ENCODE measurements around the gene ITK. TPM values are rescaled to one million over a fixed set of nuclear protein-coding genes. Genes with fewer than 3 reads are reported as not detected.

ITK gene
- total and polyA plus RNA-seq, 2 donors (not counting 3 experiments of a cell fraction or from before 2014, with no cell fraction given) = not detected

DNA sequence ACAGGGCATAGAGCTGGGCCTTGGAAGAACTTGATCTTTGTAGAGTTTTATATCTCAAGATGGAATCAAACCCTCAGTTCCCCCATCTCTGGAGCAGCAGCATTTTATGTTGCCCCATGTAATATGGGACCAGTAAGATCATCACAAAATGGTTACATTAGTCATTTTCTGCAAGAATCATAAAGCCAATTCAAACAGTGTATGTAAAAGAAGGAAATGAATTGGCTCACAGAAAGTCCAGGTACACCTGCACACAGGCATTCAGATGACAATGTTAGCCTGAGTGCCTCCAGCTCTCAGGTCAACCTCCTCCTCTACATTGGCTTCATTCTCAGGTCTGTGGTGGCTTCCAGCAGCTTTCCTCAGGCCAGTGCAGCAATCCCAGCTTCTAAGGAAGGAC lies 120.4 kb downstream of the ITK start:
- Histone ChIP-seq H3K9ac (replicated peaks; ENCODE audit: extremely low read depth, insufficient read depth, low read length) (no peak overlapping the region), H3K27ac (ENCODE audit: insufficient read depth, low read depth, low read length) (no peak overlapping the region), H3K27me3 (ENCODE audit: control insufficient read depth in 2 of 2, insufficient read depth in 2 of 2, low read length in 2 of 2) (no peaks in the 10 kb centered on the region), H3K9me3 (replicated peaks; ENCODE audit: control insufficient read depth, insufficient read depth, low read length) (no peaks in the 10 kb centered on the region), H3K4me2 (ENCODE audit: insufficient read depth, low read length) (no peak overlapping the region), H3K9me1 (replicated peaks; ENCODE audit: control insufficient read depth, extremely low read depth, insufficient read depth, low read length) (no peaks in the 10 kb centered on the region), H3K4me3 (replicated peaks in 1 of 3; ENCODE audit: insufficient read depth in 1 of 3, low read depth in 1 of 3, low read length in 3 of 3) (no peak overlapping the region), H2AFZ (ENCODE audit: low read depth, low read length) (no peak overlapping the region), H3K36me3 (ENCODE audit: control insufficient read depth in 2 of 2, extremely low read depth in 1 of 2, insufficient read depth in 2 of 2, low read length in 2 of 2) (no peaks in the 10 kb centered on the region), H3K4me1 (ENCODE audit: control insufficient read depth, extremely low read depth, insufficient read depth, low read length) (no peaks in the 10 kb centered on the region), H3K79me2 (ENCODE audit: control insufficient read depth, insufficient read depth, low read length) (no peaks in the 10 kb centered on the region), H4K20me1 (replicated peaks; ENCODE audit: control insufficient read depth, extremely low read depth, insufficient read depth, low read length) (no peaks in the 10 kb centered on the region)
- DNase-seq (ENCODE audit: low read depth, low spot score) (no peak), FAIRE-seq (no peak)
- dilution Hi-C loops (cut with MboI; ENCODE audit: extremely low pct_ligation_motif_present, low sequenced_read_pairs) (no loop called here), intact Hi-C loops (cut with micrococcal nuclease) (no loop called here)
- ChIA-PET POLR2A (no interaction called here), CTCF (no interaction called here)
- TF ChIP-seq FOS (IDR thresholded peaks at IDR 0.05; ENCODE audit: borderline replicate concordance, insufficient read depth, low read length) = no peak
- no peak for TF ChIP-seq POLR2AphosphoS5 (IDR thresholded peaks at IDR 0.05; ENCODE audit: insufficient read depth, low read depth, low read length)
- no peak for TF ChIP-seq EZH2 (IDR thresholded peaks at IDR 0.05; ENCODE audit: borderline replicate concordance, low read depth, low read length, severe bottlenecking)
- TF ChIP-seq GATA2 (IDR thresholded peaks at IDR 0.05; ENCODE audit: insufficient read depth, insufficient read length, low read depth, low read length) = no peak
- BruUV-seq (replicated peaks) = no TSS peak

DNA sequence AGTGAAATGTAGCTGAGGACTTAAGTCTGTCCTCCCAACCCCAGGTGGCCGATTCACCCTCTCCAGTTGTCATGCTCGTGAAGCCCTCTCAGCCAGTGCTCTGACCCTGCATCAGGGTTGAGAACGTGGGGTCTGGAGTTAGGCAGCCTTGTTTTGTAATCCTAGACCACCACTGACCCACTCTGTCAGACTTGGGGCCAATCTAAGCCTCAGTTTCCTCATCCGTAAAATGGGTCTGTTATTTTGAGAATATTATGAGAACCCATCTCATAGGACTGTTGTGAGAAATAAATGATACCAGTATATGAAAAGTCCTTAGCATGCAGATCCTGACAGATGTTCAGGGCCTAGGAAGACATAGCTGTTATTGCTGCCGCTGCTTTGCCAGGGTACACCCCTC lies 122.4 kb downstream of the ITK start:
- Histone ChIP-seq H3K36me3 (ENCODE audit: control insufficient read depth in 2 of 2, extremely low read depth in 1 of 2, insufficient read depth in 2 of 2, low read length in 2 of 2) (no peaks in the 10 kb centered on the region), H3K9ac (replicated peaks; ENCODE audit: extremely low read depth, insufficient read depth, low read length) (no peak overlapping the region), H3K4me3 (replicated peaks in 1 of 3; ENCODE audit: insufficient read depth in 1 of 3, low read depth in 1 of 3, low read length in 3 of 3) (no peak overlapping the region), H3K79me2 (ENCODE audit: control insufficient read depth, insufficient read depth, low read length) (no peaks in the 10 kb centered on the region), H3K9me3 (replicated peaks; ENCODE audit: control insufficient read depth, insufficient read depth, low read length) (no peaks in the 10 kb centered on the region), H3K27me3 (ENCODE audit: control insufficient read depth in 2 of 2, insufficient read depth in 2 of 2, low read length in 2 of 2) (no peaks in the 10 kb centered on the region), H3K4me2 (ENCODE audit: insufficient read depth, low read length) (no peak overlapping the region), H2AFZ (ENCODE audit: low read depth, low read length) (no peak overlapping the region), H4K20me1 (replicated peaks; ENCODE audit: control insufficient read depth, extremely low read depth, insufficient read depth, low read length) (no peaks in the 10 kb centered on the region), H3K9me1 (replicated peaks; ENCODE audit: control insufficient read depth, extremely low read depth, insufficient read depth, low read length) (no peaks in the 10 kb centered on the region), H3K27ac (ENCODE audit: insufficient read depth, low read depth, low read length) (no peak overlapping the region), H3K4me1 (ENCODE audit: control insufficient read depth, extremely low read depth, insufficient read depth, low read length) (no peaks in the 10 kb centered on the region)
- TF ChIP-seq GATA2 (IDR thresholded peaks at IDR 0.05; ENCODE audit: insufficient read depth, insufficient read length, low read depth, low read length) = no peak
- TF ChIP-seq, protein P1, sequence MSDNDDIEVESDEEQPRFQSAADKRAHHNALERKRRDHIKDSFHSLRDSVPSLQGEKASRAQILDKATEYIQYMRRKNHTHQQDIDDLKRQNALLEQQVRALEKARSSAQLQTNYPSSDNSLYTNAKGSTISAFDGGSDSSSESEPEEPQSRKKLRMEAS (IDR thresholded peaks at IDR 0.05; ENCODE audit: insufficient read depth, insufficient read length) = no peak
- no peak for TF ChIP-seq JUN (IDR thresholded peaks at IDR 0.05; ENCODE audit: borderline replicate concordance, insufficient read depth, insufficient read length, low read depth)
- TF ChIP-seq MYC (IDR thresholded peaks at IDR 0.05; ENCODE audit: low read depth, low read length) = no peak
- TF ChIP-seq, protein P2, sequence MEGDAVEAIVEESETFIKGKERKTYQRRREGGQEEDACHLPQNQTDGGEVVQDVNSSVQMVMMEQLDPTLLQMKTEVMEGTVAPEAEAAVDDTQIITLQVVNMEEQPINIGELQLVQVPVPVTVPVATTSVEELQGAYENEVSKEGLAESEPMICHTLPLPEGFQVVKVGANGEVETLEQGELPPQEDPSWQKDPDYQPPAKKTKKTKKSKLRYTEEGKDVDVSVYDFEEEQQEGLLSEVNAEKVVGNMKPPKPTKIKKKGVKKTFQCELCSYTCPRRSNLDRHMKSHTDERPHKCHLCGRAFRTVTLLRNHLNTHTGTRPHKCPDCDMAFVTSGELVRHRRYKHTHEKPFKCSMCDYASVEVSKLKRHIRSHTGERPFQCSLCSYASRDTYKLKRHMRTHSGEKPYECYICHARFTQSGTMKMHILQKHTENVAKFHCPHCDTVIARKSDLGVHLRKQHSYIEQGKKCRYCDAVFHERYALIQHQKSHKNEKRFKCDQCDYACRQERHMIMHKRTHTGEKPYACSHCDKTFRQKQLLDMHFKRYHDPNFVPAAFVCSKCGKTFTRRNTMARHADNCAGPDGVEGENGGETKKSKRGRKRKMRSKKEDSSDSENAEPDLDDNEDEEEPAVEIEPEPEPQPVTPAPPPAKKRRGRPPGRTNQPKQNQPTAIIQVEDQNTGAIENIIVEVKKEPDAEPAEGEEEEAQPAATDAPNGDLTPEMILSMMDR (IDR thresholded peaks at IDR 0.05; ENCODE audit: extremely low read depth in 1 of 2, insufficient read depth in 1 of 2, low read depth in 1 of 2, low read length in 2 of 2) = no peak
- no peak for TF ChIP-seq EZH2 (IDR thresholded peaks at IDR 0.05; ENCODE audit: borderline replicate concordance, low read depth, low read length, severe bottlenecking)
- no peak for TF ChIP-seq POLR2A (IDR thresholded peaks at IDR 0.05; ENCODE audit: low read depth, low read length)
- no peak for TF ChIP-seq POLR2AphosphoS5 (IDR thresholded peaks at IDR 0.05; ENCODE audit: insufficient read depth, low read depth, low read length)
- TF ChIP-seq FOS (IDR thresholded peaks at IDR 0.05; ENCODE audit: borderline replicate concordance, insufficient read depth, low read length) = no peak
- FAIRE-seq (no peak), DNase-seq (ENCODE audit: low read depth, low spot score) (no peak)
- dilution Hi-C loops (cut with MboI; ENCODE audit: extremely low pct_ligation_motif_present, low sequenced_read_pairs) = no loop called here
- ChIA-PET POLR2A (no interaction called here), CTCF (interaction anchor here (1.1 to 1.4 kb wide), 2 partner anchors 10 to 40 kb away, joined by 3 to 5 read pairs; no protein-coding TSS in a partner anchor)
- intact Hi-C loops (cut with micrococcal nuclease) = no loop called here
- BruUV-seq (replicated peaks) = no TSS peak

Data from endothelial cell of umbilical vein (primary cell).